GM20431 (cell line): Measurements from ENCODE around the gene PHC3.

Experiments used
- in situ Hi-C: fragments of 300-500 bp; cut with MseI, MboI; formaldehyde crosslinking; loops from one replicate; pipeline ENCODE4 v1.15.0; 2020; ENCODE audit warnings: low sequenced_read_pairs; ENCODE audit not compliant: unreplicated experiment

Gene PHC3

DNA sequence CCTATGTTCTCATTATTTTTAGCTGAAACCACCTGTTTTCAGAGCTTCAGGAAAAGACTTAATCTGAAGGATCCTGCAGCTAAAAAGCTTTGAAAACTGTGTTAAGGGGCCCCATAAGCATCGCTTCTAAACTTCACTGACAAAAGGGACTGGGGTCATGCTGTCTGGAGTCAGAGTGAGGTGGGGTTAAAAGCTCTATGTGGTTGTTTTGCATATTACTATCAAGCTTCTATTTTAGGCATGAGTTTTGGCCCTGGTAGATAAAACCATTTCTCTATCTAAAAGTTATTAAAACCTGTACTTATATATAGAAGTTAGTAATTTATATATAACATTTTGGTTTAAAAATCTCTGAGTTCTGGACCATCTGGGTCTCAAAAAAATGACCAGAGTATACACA is 98.2 kb downstream of the PHC3 start:
- in situ Hi-C loops, result no loop called here

DNA sequence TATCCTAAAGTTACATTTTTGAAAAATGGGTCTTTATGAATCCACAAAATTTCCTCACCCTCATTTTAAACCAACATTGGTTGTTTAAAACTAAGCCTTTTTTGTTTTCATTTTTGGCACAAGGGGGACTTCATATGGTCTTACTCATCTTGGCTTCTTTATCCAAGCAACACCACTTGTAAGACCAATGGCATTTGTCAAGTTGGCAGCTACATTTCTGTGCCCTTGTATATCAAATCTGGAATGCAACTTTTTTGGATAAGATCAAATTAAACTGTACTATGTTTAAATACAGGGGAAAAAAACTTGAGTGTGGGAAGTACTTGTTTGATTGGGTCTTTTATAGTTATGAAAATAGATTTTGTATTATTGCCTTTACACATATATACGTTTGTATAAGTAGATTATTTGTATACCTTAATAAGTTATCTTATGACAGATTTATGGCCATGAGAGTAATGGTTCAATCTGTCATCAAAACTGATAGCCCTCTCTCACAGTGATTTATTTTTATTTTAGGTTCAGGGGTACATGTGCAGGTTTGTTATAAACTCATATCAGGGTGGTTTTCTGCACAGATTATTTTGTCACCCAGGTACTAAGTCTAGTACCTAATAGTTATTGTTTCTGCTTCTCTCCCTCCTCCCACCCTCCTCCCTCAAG is 100.3 kb downstream of the PHC3 start:
- in situ Hi-C loops, result no loop called here

DNA sequence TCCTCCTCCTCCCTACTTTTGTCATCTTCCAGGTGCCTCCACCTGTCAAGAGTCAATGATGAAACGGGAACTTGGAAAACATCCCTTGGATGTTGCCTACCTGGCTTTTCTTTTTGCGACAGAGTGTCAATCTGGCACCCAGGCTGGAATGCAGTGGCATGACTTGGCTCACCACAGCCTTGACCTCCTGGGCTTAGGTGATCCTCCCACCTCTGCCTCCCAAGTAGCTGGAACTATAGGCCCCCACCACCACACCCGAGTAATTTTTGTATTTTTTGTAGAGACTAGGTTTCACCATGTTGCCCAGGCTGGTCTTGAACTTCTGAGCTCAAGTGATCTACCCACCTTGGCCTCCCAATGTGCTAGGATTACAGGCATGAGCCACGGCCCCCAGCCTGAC is 100.9 kb downstream of the PHC3 start:
- in situ Hi-C loops, result no loop called here

DNA sequence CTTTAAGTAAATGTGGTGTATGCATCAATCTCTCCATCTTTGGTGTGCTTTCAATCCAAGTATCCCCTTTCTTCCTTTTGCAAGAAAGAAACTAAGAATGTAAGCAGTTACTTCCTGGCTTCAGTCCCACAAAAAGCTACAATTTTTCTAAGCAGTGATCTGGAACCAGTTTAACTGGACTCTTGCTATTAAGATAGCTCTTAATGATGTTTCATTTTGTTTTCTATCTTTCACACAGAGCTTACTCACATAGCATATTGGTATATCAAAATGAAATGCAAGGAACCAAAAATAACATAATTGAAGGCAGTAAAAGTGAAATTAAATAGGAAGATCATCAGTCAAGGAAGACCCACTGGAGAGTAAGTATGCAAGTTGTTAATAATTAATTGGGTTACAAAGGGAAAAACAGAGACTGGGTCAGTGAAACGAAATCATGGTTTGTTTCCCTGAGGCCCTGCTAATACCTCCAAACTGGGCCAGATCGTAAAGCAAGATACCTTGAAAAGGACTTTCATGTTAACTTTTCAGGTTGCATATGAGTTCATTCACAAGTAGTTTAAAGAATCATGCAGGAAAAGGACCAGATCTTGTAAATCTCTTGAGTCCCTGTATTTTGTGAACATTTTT is 101.9 kb downstream of the PHC3 start:
- in situ Hi-C loops, result no loop called here

DNA sequence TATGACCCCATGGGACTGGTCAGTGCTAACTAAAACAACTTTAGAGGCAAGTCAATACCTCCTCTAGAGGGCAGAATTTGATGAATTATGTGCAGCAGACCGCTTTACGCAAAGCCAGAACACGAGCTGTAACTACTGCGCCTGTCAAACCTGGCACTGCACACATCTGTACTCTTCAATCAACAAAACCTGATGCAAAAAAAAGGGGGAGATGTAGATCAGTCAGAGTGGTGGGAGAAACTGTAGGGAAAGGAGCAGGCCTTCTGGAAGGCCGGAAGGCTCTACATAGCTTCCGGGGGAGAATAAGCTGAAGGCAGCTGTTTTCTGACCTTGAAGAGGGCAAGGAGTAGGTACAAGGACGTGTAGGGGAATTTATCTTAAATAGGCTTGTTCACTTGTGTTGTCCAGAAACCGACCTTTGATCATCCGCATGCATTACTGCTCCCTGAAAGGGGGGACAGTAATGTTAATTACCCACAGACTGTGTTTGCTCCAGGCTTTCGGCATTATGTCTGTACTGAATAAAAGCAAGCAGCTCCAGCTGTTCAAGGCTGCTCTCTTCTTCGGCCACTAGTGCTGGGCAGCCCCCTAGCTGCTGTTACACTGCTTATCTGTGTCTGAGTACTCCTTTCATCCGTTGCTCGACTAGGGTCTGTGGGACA is 102.8 kb downstream of the PHC3 start:
- in situ Hi-C loops, result no loop called here

DNA sequence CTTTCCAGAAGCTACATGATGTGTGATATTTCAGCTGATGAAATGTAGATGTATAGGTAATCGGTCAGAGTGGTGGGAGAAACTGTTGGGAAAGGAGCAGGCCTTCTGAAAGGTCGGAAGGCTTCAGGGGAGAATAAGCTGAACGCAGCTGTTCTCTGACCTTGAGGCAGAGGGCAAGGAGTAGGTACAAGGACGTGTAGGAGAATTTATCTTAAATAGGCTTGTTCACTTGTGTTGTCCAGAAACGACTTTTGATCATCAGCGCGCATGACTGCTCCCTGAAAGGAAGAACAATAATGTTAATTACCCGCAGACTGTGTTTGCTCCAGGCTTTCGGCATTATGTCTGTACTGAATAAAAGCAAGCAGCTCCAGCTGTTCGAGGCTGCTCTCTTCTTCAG is 104.2 kb downstream of the PHC3 start:
- in situ Hi-C loops, result no loop called here

DNA sequence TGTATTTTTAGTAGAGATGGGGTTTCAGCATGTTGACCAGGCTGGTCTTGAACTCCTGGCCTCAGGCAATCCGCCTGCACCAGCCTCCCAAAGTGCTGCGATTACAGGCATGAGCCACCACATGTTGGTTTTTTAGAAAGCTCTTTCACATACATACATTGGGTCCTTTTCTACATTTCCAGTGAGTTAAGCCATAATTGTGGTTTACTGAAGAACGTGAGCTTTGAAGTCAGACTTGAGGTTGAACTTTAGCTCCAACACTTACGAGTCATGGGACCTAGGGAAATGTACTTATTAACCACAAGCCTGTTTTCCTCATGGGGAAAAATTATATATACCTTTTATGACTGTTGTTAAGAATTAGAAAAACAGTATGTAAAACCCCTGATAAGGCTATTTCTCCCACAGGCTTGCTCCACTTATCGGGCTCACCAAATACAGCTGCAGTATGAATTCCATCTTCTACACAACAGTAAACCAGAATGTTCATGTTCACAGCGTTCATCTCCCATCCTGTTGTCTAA is 104.8 kb downstream of the PHC3 start:
- in situ Hi-C loops, result no loop called here

DNA sequence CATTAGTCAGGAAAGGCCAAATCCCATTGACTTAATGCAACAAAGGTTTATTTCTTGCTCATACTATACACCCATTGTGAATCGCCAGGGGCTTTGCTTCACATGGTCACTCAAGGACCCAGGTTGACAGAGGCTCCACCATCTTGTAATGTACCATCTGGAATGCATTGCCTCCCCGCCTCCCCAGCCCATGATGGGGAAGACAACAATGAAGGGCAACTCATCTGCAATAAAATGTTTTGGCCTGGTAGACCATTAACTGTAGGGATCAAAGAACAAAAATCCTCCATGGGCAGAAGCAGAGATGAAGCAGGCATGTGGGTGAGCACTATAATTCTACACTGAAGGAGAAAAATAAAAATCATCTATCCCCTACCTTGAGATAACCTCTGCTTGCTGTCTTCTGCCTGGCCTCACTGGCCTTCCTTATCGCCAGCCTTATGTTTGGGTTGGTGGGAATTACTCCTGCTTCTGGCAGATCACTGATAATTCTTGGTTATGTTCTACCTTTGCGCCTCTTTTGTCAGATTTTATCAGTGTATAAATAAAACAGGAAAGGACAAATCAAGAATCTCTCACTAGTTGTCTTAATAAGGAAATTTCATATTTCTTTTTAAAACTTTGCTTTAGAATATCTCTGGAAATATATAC is 106.0 kb downstream of the PHC3 start:
- in situ Hi-C loops, result no loop called here

DNA sequence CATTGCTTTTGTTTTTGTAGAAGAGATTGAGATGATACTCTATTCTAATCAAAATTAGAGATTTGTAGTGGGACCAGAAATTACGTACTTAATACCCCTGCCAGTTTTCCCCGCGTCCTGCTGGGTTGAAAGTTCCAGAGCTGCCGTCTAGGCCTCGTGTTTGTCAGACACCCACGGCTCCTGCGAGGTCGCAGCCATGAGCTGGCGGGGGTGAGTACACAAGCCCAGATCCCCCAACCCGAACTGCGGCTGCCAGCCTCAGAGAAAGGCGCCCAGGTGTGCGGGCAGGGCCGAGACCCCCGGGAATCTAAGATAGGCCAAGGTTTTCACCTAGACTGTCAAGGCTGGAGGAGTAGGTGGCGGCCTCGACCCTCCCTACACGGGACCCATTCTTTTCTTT is 117.4 kb downstream of the PHC3 start:
- in situ Hi-C loops, result no loop called here

DNA sequence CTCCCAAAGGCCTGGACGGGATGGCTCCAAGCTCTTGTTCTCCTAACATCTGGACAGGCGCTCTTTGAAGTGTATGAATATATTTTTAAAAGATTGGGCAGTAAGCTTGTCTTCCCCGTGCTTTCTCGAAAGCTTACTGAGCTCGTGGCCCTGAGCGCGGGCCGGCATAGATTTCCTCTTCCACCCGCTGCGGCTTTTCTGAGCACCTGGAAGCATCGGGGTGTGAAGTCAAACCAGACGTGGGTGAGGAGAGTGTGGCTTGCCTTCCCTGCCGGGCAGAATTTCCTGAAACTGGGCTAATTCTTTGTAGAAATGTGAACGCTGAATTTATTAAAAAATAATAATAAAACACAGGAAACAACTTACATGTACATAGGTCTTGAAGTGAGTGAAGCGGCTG is 117.8 kb downstream of the PHC3 start:
- in situ Hi-C loops, result no loop called here

DNA sequence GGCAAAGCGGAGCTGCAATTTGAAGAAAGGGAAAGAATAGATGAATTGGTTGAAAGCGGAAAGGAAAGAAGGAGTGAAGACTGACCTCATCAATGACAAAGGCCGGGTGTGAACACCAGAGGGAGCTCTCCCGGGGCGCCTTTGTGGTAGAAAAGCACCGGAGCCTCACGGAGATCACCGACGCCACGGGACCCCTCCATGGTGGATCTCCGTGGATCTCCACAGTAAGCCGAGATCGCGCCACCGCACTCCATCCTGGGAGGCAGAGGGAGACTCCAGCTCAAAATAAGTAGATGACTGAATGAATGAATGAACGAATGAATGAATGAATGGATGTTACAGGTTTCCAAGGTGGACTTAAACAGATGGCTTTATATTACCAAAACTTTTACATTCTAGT is 118.8 kb downstream of the PHC3 start:
- in situ Hi-C loops, result no loop called here

DNA sequence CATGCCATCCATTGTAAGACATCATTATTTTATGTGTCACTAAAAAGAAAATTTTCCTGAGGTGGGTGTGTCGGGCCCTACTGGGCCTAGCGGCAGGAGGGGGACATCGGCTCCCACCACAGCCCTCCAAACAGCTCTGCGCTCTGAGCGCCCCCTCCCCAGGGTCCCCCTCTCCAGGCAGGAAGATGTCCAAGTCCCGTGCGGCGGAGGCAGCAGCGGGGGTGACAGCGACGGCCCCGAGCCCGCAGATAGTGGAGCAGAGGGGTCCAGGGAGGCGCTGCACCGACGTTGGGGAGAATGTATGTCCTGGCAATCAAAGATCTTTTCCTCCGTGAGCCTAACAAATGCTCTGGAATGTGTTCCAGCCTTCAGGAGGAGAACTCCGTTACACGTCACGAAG is 119.5 kb downstream of the PHC3 start:
- in situ Hi-C loops, result no loop called here

DNA sequence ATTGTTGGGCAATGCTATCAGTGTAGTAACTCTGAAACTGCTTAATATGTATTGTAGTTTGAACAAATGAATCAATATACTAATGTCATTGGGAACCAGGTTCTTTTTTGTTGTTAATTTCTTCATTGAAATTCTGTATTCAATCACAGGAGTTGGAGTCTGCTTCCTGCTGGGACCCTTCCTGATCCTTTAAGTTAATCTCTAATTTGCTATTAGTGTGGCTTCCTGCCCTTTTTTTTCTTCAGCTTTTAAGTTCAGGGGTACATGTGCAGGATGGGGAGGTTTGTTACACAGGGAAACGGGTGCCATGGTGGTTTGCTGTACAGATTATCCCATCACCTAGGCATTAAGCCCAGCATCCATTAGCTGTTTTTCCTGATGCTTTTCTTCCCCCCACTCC is 122.1 kb downstream of the PHC3 start:
- in situ Hi-C loops, result no loop called here

DNA sequence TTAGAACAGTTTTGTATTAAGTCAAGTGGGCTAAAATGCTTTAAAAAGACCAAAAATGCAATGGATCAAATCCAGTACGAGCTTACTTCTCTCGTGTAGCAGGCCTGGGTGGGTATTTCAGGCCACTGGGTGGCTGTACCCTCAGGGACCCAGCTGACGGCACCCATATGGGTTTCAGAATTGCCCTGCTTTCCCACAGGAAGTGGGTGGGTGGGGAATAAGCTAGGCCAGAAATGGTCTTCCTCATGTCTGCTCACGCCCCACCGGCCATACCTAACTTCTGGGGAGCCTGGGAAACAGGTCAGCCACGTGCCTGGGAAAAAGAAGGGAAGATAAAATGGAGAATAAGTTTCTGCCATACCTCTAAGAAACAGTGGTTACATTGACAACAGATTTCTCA is 123.4 kb downstream of the PHC3 start:
- in situ Hi-C loops, result no loop called here

DNA sequence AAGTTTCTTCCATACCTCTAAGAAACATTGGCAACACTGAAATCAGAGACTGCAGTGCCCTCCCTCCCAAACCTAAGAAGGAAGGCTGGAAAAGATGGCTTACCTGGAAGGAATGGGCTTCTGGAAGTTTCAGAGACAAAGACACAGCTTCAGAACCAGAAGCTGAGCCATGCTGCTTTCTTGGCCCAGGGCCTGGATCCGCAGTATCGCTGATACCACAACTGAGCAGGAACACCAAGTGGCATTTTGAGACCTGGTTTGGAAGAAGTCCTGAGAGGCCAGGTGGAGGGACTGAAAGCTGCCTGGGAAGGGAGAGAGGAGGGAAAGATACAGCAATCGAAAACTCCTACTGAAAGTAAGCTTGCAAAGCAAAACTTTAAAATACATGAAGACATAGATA is 124.0 kb downstream of the PHC3 start:
- in situ Hi-C loops, result no loop called here

DNA sequence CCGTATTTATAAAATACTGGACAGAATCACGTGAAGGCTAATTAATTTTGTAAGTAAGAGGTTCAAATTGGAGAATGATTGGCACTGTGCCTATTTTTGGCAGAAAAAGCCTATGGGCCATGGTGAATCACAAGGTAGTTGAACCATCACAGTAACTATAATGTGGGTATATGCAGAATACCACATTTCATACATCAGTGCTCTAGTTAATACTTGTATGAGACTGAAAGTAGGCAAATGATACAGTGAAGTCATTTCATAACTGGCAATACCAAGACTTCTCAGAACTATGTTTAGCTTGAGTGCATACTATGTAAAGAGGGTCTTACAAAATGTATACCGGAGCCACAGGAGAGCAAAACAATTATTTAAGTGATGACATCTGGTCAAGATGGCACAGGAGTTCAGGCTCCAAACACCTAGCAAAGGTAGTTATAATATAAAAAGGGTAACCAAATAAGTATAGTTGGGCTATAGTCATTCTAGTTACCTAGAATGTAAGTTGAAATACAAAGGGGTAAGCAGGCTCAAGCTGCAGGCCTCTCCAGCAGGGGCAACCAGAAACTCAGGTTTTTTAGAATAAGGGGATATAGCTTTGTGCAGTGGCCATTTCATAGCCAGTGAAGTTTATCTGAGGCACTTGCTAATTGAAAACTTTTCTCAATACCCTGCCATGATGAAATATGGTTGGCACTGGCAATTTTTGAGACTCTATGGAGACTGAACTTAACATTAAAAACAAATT is 124.7 kb downstream of the PHC3 start:
- in situ Hi-C loops, result no loop called here

DNA sequence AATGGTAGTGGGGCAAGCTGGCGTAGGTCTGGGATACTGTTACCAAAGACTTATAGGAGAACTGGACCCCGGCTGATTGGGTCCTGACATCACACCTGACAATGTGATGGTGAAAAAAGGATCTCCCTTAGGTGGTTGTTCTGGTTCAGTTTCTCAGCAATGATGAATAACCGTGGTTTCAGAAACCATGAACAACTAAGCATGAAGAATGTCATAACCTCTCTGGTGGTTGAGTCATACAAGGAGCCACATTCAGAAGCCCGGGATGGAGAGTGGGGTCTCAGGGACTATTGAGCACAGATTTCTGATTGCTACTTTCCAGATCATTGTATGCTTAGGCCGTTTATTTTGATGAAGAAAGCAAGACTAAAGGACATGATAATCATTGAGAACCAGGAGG is 126.3 kb downstream of the PHC3 start:
- in situ Hi-C loops, result no loop called here

DNA sequence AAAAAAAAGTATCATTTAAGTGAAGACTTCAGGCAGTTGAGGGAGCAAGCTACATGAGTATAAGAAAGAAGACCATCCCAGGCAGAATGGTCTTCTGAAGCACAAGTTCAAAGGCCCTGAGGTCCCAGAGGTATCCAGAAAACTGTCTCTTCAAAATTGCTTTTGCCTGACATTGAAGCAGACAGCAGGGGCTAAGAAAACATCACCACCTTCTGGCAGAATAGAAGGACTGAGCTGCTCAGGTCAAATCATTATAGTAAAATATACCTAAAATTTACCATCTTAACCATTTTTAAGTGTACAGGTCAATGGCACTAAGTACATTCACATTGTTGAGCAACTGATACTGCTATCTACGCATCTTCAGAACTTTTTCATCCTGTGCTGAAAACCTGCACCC is 127.3 kb downstream of the PHC3 start:
- in situ Hi-C loops, result no loop called here

DNA sequence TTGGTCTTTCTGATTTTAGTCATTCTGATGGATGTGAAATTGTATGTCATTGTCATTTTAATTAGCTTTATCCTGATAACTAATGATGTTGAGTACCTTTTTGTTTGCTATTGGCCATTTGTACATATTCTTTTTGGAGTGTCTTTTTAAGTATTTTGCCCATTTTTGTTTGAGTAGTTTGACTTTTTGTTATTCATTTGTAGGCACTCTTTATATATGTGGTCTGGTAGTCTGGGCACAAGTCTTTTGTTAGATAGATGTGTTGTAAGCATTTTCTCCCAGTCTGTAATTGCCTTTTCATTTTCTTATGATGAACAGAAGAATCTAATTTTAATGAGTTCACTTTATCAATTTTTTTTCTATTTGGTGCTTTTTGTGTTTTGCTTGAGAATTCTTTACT is 129.1 kb downstream of the PHC3 start:
- in situ Hi-C loops, result no loop called here

DNA sequence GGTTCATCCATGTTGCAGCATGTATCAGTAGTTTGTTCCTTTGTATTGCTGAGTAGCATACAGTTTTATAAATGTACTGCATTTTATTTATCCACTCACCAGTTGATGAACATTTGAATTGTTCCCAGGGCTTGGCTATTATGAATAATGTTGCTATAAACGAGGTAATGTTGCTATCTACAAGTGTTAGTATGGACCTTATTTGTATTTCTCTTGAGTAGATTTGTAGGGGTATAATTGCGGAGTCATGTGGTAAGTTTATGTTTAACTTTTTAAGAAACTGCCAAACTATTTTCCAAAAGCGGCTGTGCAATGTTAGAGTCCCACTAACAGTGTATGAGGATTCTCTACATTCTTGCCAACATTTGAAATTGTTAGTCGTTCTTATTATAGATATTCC is 130.8 kb downstream of the PHC3 start:
- in situ Hi-C loops, result no loop called here
